Stimulated activated CD4-positive, alpha-beta T cell treated with anti-CD3 and anti-CD28 coated beads, Interleukin-2, amount 100 ng/mL, for 4 hours (primary cell): ENCODE data around the gene LPP.

ENCODE experiments used
- DNase-seq: peaks from one replicate; pipeline ENCODE4 v3.0.0-alpha.2; 2020; ENCODE audit warnings: low read depth

LPP gene

GRCh38 chr3:188832961-188833721 lies 679.2 kb downstream of the LPP start:
- DNase-seq: no peak

- peak; percentile 21 for DNase-seq
These were observed 680.4 kb downstream of the LPP start for GRCh38 chr3:188834349-188834748.

GRCh38 chr3:188839187-188839695 lies 685.3 kb downstream of the LPP start:
- no peak for DNase-seq

- no peak for DNase-seq
These were observed 686.3 kb downstream of the LPP start for GRCh38 chr3:188840290-188840689.

GRCh38 chr3:188841906-188842305 lies 687.9 kb downstream of the LPP start:
- DNase-seq: no peak

GRCh38 chr3:188842639-188843038 lies 688.7 kb downstream of the LPP start:
- no peak for DNase-seq

GRCh38 chr3:188844096-188844495 lies 690.1 kb downstream of the LPP start:
- DNase-seq: no peak

GRCh38 chr3:188845514-188845913 lies 691.6 kb downstream of the LPP start:
- no peak for DNase-seq

- DNase-seq: no peak
These were observed 695.0 kb downstream of the LPP start for GRCh38 chr3:188848947-188849346.

- no peak for DNase-seq
These were observed 700.2 kb downstream of the LPP start for GRCh38 chr3:188853856-188854771.

- DNase-seq: no peak
These were observed 700.8 kb downstream of the LPP start for GRCh38 chr3:188854772-188855149.

GRCh38 chr3:188855675-188856074 lies 701.7 kb downstream of the LPP start:
- DNase-seq: no peak

- DNase-seq: no peak
These were observed 706.2 kb downstream of the LPP start for GRCh38 chr3:188860147-188860546.

- DNase-seq: no peak
These were observed 708.1 kb downstream of the LPP start for GRCh38 chr3:188861842-188862744.

- no peak for DNase-seq
These were observed 710.0 kb downstream of the LPP start for GRCh38 chr3:188863999-188864406.

GRCh38 chr3:188867691-188868265 lies 713.8 kb downstream of the LPP start:
- DNase-seq: no peak

GRCh38 chr3:188868803-188869202 lies 714.8 kb downstream of the LPP start:
- DNase-seq: no peak

GRCh38 chr3:188869628-188870027 lies 715.7 kb downstream of the LPP start:
- DNase-seq: no peak

GRCh38 chr3:188870431-188870830 lies 716.5 kb downstream of the LPP start:
- no peak for DNase-seq

GRCh38 chr3:188874576-188874975 lies 720.6 kb downstream of the LPP start:
- DNase-seq: no peak

- DNase-seq: no peak
These were observed 721.5 kb downstream of the LPP start for GRCh38 chr3:188875413-188875812.

GRCh38 chr3:188876370-188876769 lies 722.4 kb downstream of the LPP start:
- no peak for DNase-seq
